ENCODE data around the gene IL1RAPL1. TPM values are rescaled to one million over a fixed set of nuclear protein-coding genes. Genes with fewer than 3 reads are reported as not detected.
A peak's percentile ranks its signal among the peaks of the same experiment; 100 is the strongest.

Gene IL1RAPL1
- total and polyA plus RNA-seq, 2 donors (not counting 1 experiment from before 2014, with no cell fraction given) = 0.25 to 2.8 TPM

- no peaks in the 10 kb centered on the region for H3K36me3 ChIP-seq (ENCODE audit: control insufficient read depth, insufficient read depth, low read length)
- no peak overlapping the region for H2AFZ ChIP-seq (ENCODE audit: low read length)
- no peaks in the 10 kb centered on the region for H3K4me1 ChIP-seq (ENCODE audit: control insufficient read depth, extremely low read depth, insufficient read depth, low read length)
- H3K4me3 ChIP-seq (replicated peaks in 1 of 4; ENCODE audit: control extremely low read depth in 1 of 4, insufficient read depth in 1 of 4, low read depth in 3 of 4, low read length in 4 of 4) = no peak overlapping the region
- no peaks in the 10 kb centered on the region for H3K27me3 ChIP-seq (ENCODE audit: control insufficient read depth, insufficient read depth, low read length)
- H3K27ac ChIP-seq (ENCODE audit: insufficient read depth, low read length) = no peak overlapping the region
- peak; percentile 22 to 27 for DNase-seq (ENCODE audit: low read depth in 2 of 2)
- H3K79me2 ChIP-seq (ENCODE audit: control insufficient read depth, insufficient read depth, low read length) = no peaks in the 10 kb centered on the region
- no peak overlapping the region for H3K9ac ChIP-seq (ENCODE audit: insufficient read depth, low read length)
- no peaks in the 10 kb centered on the region for H3K9me3 ChIP-seq (ENCODE audit: control insufficient read depth, insufficient read depth, low read depth, low read length)
- TF ChIP-seq EZH2 (IDR thresholded peaks at IDR 0.05; ENCODE audit: low read length, missing control alignments) = no peak
- no peak for TF ChIP-seq CTCF (conservative IDR thresholded peaks at IDR 0.05 in 1 of 2, IDR thresholded peaks at IDR 0.05 in 1 of 2; ENCODE audit: low read depth in 1 of 2, low read length in 2 of 2)
- no peak overlapping the region for H3K4me2 ChIP-seq (ENCODE audit: extremely low read depth, insufficient read depth, low read length)
- no peaks in the 10 kb centered on the region for H4K20me1 ChIP-seq (ENCODE audit: control insufficient read depth, extremely low read depth, insufficient read depth, low read length)
Measured at GRCh38 chrX:28920153-28920943, 333.1 kb downstream of the IL1RAPL1 start.

GRCh38 chrX:28922106-28922505, 334.9 kb downstream of the IL1RAPL1 start:
- TF ChIP-seq CTCF (conservative IDR thresholded peaks at IDR 0.05 in 1 of 2, IDR thresholded peaks at IDR 0.05 in 1 of 2; ENCODE audit: low read depth in 1 of 2, low read length in 2 of 2) (no peak), EZH2 (IDR thresholded peaks at IDR 0.05; ENCODE audit: low read length, missing control alignments) (no peak)
- DNase-seq (ENCODE audit: low read depth in 2 of 2) = peak in 1 of 2 donors; percentile 16
- H3K27me3 ChIP-seq (ENCODE audit: control insufficient read depth, insufficient read depth, low read length) = no peaks in the 10 kb centered on the region
- H3K4me3 ChIP-seq (replicated peaks in 1 of 4; ENCODE audit: control extremely low read depth in 1 of 4, insufficient read depth in 1 of 4, low read depth in 3 of 4, low read length in 4 of 4) = no peak overlapping the region
- H3K79me2 ChIP-seq (ENCODE audit: control insufficient read depth, insufficient read depth, low read length) = no peaks in the 10 kb centered on the region
- no peak overlapping the region for H3K9ac ChIP-seq (ENCODE audit: insufficient read depth, low read length)
- no peaks in the 10 kb centered on the region for H3K9me3 ChIP-seq (ENCODE audit: control insufficient read depth, insufficient read depth, low read depth, low read length)
- H3K36me3 ChIP-seq (ENCODE audit: control insufficient read depth, insufficient read depth, low read length) = no peaks in the 10 kb centered on the region
- no peak overlapping the region for H2AFZ ChIP-seq (ENCODE audit: low read length)
- no peak overlapping the region for H3K27ac ChIP-seq (ENCODE audit: insufficient read depth, low read length)
- no peaks in the 10 kb centered on the region for H3K4me1 ChIP-seq (ENCODE audit: control insufficient read depth, extremely low read depth, insufficient read depth, low read length)
- no peaks in the 10 kb centered on the region for H4K20me1 ChIP-seq (ENCODE audit: control insufficient read depth, extremely low read depth, insufficient read depth, low read length)
- no peak overlapping the region for H3K4me2 ChIP-seq (ENCODE audit: extremely low read depth, insufficient read depth, low read length)

DNA sequence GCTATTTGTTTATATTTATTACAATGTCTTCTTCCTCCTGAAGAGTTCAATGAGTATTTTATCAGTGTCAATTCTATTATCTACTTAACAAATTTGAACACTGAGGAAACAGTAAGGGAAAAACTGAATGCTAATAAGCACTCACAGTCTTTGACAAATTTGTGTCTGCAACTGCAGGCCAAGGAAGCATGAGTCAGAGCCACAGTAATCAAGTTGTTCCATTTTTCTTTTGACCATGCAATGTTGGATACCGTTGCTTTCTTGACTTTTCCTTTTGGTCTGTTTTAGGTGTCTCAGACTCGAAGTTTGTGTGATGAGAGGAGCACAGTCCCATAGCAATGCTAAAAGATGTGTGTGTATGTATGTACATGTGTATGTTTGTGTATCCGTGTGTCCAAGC, 359.6 kb downstream of the IL1RAPL1 start:
- H3K27ac ChIP-seq (ENCODE audit: insufficient read depth, low read length) = no peak overlapping the region

More for the DNA sequence above, 359.6 kb downstream of the IL1RAPL1 start:
- no peak overlapping the region for H3K9ac ChIP-seq (ENCODE audit: insufficient read depth, low read length)
- H3K4me1 ChIP-seq (ENCODE audit: control insufficient read depth, extremely low read depth, insufficient read depth, low read length) = no peaks in the 10 kb centered on the region
- H3K79me2 ChIP-seq (ENCODE audit: control insufficient read depth, insufficient read depth, low read length) = no peaks in the 10 kb centered on the region
- no peaks in the 10 kb centered on the region for H3K36me3 ChIP-seq (ENCODE audit: control insufficient read depth, insufficient read depth, low read length)
- no peaks in the 10 kb centered on the region for H3K9me3 ChIP-seq (ENCODE audit: control insufficient read depth, insufficient read depth, low read depth, low read length)
- no peaks in the 10 kb centered on the region for H4K20me1 ChIP-seq (ENCODE audit: control insufficient read depth, extremely low read depth, insufficient read depth, low read length)
- TF ChIP-seq CTCF (conservative IDR thresholded peaks at IDR 0.05 in 1 of 2, IDR thresholded peaks at IDR 0.05 in 1 of 2; ENCODE audit: low read depth in 1 of 2, low read length in 2 of 2) = no peak
- TF ChIP-seq EZH2 (IDR thresholded peaks at IDR 0.05; ENCODE audit: low read length, missing control alignments) = no peak
- H2AFZ ChIP-seq (ENCODE audit: low read length) = no peak overlapping the region
- H3K4me2 ChIP-seq (ENCODE audit: extremely low read depth, insufficient read depth, low read length) = no peak overlapping the region
- no peaks in the 10 kb centered on the region for H3K27me3 ChIP-seq (ENCODE audit: control insufficient read depth, insufficient read depth, low read length)
- DNase-seq (ENCODE audit: low read depth in 2 of 2) = peak; percentile 22 to 56
- H3K4me3 ChIP-seq (replicated peaks in 1 of 4; ENCODE audit: control extremely low read depth in 1 of 4, insufficient read depth in 1 of 4, low read depth in 3 of 4, low read length in 4 of 4) = no peak overlapping the region

Data from fibroblast of lung (primary cell).